Measurements from ENCODE around the gene TECPR2.

- no peak for TF ChIP-seq RAD21 (IDR thresholded peaks at IDR 0.05)
- TF ChIP-seq, protein P1, sequence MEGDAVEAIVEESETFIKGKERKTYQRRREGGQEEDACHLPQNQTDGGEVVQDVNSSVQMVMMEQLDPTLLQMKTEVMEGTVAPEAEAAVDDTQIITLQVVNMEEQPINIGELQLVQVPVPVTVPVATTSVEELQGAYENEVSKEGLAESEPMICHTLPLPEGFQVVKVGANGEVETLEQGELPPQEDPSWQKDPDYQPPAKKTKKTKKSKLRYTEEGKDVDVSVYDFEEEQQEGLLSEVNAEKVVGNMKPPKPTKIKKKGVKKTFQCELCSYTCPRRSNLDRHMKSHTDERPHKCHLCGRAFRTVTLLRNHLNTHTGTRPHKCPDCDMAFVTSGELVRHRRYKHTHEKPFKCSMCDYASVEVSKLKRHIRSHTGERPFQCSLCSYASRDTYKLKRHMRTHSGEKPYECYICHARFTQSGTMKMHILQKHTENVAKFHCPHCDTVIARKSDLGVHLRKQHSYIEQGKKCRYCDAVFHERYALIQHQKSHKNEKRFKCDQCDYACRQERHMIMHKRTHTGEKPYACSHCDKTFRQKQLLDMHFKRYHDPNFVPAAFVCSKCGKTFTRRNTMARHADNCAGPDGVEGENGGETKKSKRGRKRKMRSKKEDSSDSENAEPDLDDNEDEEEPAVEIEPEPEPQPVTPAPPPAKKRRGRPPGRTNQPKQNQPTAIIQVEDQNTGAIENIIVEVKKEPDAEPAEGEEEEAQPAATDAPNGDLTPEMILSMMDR (IDR thresholded peaks at IDR 0.05; ENCODE audit: low read depth, low read length, missing input control) = no peak
- TF ChIP-seq TAF1 (conservative IDR thresholded peaks at IDR 0.05) = no peak
- no peak for TF ChIP-seq ZBTB33 (IDR thresholded peaks at IDR 0.05)
- no peak for TF ChIP-seq ATF3 (IDR thresholded peaks at IDR 0.05)
- TF ChIP-seq MAX (IDR thresholded peaks at IDR 0.05) = no peak
- no peak for TF ChIP-seq RXRA (IDR thresholded peaks at IDR 0.05)
- no peak for TF ChIP-seq EGR1 (IDR thresholded peaks at IDR 0.05; ENCODE audit: low read depth in 2 of 2)
- TF ChIP-seq SP1 (IDR thresholded peaks at IDR 0.05) = no peak
- no peak for TF ChIP-seq FOXA2 (IDR thresholded peaks at IDR 0.05)
- TF ChIP-seq, protein P2, sequence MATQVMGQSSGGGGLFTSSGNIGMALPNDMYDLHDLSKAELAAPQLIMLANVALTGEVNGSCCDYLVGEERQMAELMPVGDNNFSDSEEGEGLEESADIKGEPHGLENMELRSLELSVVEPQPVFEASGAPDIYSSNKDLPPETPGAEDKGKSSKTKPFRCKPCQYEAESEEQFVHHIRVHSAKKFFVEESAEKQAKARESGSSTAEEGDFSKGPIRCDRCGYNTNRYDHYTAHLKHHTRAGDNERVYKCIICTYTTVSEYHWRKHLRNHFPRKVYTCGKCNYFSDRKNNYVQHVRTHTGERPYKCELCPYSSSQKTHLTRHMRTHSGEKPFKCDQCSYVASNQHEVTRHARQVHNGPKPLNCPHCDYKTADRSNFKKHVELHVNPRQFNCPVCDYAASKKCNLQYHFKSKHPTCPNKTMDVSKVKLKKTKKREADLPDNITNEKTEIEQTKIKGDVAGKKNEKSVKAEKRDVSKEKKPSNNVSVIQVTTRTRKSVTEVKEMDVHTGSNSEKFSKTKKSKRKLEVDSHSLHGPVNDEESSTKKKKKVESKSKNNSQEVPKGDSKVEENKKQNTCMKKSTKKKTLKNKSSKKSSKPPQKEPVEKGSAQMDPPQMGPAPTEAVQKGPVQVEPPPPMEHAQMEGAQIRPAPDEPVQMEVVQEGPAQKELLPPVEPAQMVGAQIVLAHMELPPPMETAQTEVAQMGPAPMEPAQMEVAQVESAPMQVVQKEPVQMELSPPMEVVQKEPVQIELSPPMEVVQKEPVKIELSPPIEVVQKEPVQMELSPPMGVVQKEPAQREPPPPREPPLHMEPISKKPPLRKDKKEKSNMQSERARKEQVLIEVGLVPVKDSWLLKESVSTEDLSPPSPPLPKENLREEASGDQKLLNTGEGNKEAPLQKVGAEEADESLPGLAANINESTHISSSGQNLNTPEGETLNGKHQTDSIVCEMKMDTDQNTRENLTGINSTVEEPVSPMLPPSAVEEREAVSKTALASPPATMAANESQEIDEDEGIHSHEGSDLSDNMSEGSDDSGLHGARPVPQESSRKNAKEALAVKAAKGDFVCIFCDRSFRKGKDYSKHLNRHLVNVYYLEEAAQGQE (IDR thresholded peaks at IDR 0.05) = no peak
These were observed 57.0 kb downstream of the TECPR2 start for GRCh38 chr14:102419716-102420115.
